ENCODE results near the gene KLHL40. TPM values are rescaled to one million over a fixed set of nuclear protein-coding genes. Genes with fewer than 3 reads are reported as not detected.

Gene KLHL40
- total and polyA plus RNA-seq, 10 of the 15 experiments (the other 5 are each of a cell fraction or from before 2014, with no cell fraction given): not detected

GRCh38 chr3:42703695-42704025 lies 18.3 kb downstream of the KLHL40 start:
- DNase-seq (ENCODE audit: low read depth, low spot score): no peak
- no peaks in the 10 kb centered on the region for H4K20me1 ChIP-seq (ENCODE audit: control insufficient read depth, insufficient read depth)
- WGBS (ENCODE audit: insufficient coverage, insufficient replicate concordance, low lambda C conversion rate, missing lambda C conversion rate): 12% methylated on average over 5 of the region's 5 CpGs
- no peak overlapping the region for H3K9ac ChIP-seq (ENCODE audit: control insufficient read depth, insufficient read depth, low read length)
- H3K36me3 ChIP-seq (ENCODE audit: control insufficient read depth in 2 of 2, insufficient read depth in 2 of 2, low read length in 1 of 2): no peaks in the 10 kb centered on the region
- RAD21 ChIA-PET (ENCODE audit: unreplicated experiment): no interaction called here
- intact Hi-C loops (cut with micrococcal nuclease; ENCODE audit: unreplicated experiment): no loop called here
- no TSS peak for BruUV-seq (replicated peaks)
- H3K9me3 ChIP-seq (replicated peaks; ENCODE audit: control insufficient read depth, insufficient read depth, low read length): no peaks in the 10 kb centered on the region
- no peak overlapping the region for H3K4me2 ChIP-seq (ENCODE audit: control insufficient read depth, insufficient read depth)
- H3K27ac ChIP-seq (ENCODE audit: control insufficient read depth, insufficient read depth): no peak overlapping the region
- CTCF ChIA-PET: no interaction called here
- no peaks in the 10 kb centered on the region for H3K4me1 ChIP-seq (ENCODE audit: control insufficient read depth, insufficient read depth, low read length)
- POLR2A ChIA-PET: no interaction called here
- H2AFZ ChIP-seq (ENCODE audit: control insufficient read depth, low read depth, low read length): no peak overlapping the region
- no peak for FAIRE-seq
- no peak for TF ChIP-seq MXI1 (IDR thresholded peaks at IDR 0.05; ENCODE audit: low read depth, low read length)
- no peak for TF ChIP-seq CHD1 (IDR thresholded peaks at IDR 0.05; ENCODE audit: low read depth, low read length)
- TF ChIP-seq CTCF (IDR thresholded peaks at IDR 0.05 in 2 of 3, conservative IDR thresholded peaks at IDR 0.05 in 1 of 3; ENCODE audit: control insufficient read depth in 2 of 3, extremely low read depth in 1 of 3, insufficient read depth in 1 of 3, low read depth in 3 of 3, low read length in 3 of 3): no peak
- TF ChIP-seq SMAD5 (IDR thresholded peaks at IDR 0.05; ENCODE audit: low read depth): no peak
- no peak for TF ChIP-seq ZBED1 (IDR thresholded peaks at IDR 0.05; ENCODE audit: borderline replicate concordance)
- no peak for TF ChIP-seq ASH2L (IDR thresholded peaks at IDR 0.05; ENCODE audit: borderline replicate concordance, low read depth)
- TF ChIP-seq RELA (IDR thresholded peaks at IDR 0.05; ENCODE audit: borderline replicate concordance, partially characterized antibody): no peak
- no peak for TF ChIP-seq GABPA (IDR thresholded peaks at IDR 0.05; ENCODE audit: low read depth)
- no peak for TF ChIP-seq REST (IDR thresholded peaks at IDR 0.05; ENCODE audit: low read depth, low read length)
- no peak for TF ChIP-seq SUPT20H (IDR thresholded peaks at IDR 0.05; ENCODE audit: borderline replicate concordance, control insufficient read depth, low read depth, low read length)
- TF ChIP-seq CBX3 (IDR thresholded peaks at IDR 0.05; ENCODE audit: borderline replicate concordance, low read depth): no peak
- TF ChIP-seq NR2C1 (IDR thresholded peaks at IDR 0.05): no peak
- TF ChIP-seq BCL11A (IDR thresholded peaks at IDR 0.05; ENCODE audit: low read depth, low read length): no peak
- TF ChIP-seq CREB1 (IDR thresholded peaks at IDR 0.05; ENCODE audit: low read depth): no peak
- no peak for TF ChIP-seq SRF (IDR thresholded peaks at IDR 0.05; ENCODE audit: low read depth in 2 of 2, low read length in 2 of 2)
- no peak for TF ChIP-seq NFYA (IDR thresholded peaks at IDR 0.05; ENCODE audit: borderline replicate concordance, low read depth, low read length)
- no peak for TF ChIP-seq IKZF1 (conservative IDR thresholded peaks at IDR 0.05)
- TF ChIP-seq CBFB (IDR thresholded peaks at IDR 0.05; ENCODE audit: low read depth): no peak
- TF ChIP-seq HDAC2 (IDR thresholded peaks at IDR 0.05): no peak
- no peak for TF ChIP-seq SKIL (IDR thresholded peaks at IDR 0.05; ENCODE audit: low read depth, poor library complexity, severe bottlenecking)
- SMC1A ChIA-PET (ENCODE audit: uncharacterized antibody, unreplicated experiment): no interaction called here
- no peak overlapping the region for H3K4me3 ChIP-seq
- in situ Hi-C loops (cut with MboI): no loop called here
- no peak for ATAC-seq
- H3K27me3 ChIP-seq (replicated peaks in 1 of 2; ENCODE audit: control insufficient read depth in 2 of 2, insufficient read depth in 2 of 2, low read length in 1 of 2): no peaks in the 10 kb centered on the region
- no peaks in the 10 kb centered on the region for H3K79me2 ChIP-seq (ENCODE audit: control insufficient read depth, insufficient read depth, low read length)
